ENCODE measurements around the gene PRSS57. TPM values are rescaled to one million over a fixed set of nuclear protein-coding genes. Genes with fewer than 3 reads are reported as not detected.
A peak's percentile ranks its signal among the peaks of the same experiment; 100 is the strongest.
"Not testable (repeated sequence)": the region's sequence is repeated elsewhere in the genome, so short reads cannot be mapped to it uniquely, and the experiment has no call there.

The PRSS57 gene
- total RNA-seq: under 1 TPM in 4 of 8 experiments, not detected in 4; 0.11 to 0.90 (median 0.47) TPM

DNA sequence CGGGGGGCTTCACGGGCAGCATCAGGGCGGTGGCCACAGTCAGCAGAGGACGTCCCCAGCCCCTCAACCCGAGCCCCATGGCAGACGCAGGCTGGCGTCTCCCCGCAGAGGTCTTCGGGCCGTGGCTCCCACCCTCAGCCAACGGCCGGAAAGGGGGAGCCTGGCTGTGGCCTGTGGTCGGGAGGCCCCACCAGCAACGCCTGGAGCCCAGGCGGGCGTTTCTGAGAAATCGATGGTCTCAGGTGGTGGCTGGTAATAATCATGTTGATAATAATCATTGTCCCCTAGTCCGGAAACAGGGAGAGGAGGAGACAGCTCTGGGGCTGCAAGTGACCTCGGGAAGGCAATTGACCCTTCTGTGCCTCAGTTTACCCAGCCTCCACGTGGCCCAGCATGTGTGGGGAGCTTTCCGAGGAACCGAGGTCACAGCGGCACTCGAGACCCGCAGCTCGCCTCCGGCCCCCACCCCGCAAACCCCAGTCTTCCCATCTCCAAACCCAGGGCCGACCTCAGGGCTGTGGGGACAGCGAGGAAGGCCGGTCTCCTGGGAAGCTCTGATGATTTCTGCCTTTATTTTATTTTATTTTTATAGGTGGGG lies at the start of gene PRSS57:
Gene PRSS57, minus strand, starts transcription at position 101 of the 598 bp plus-strand sequence. Its CDS starts 22 bp downstream, at position 79.
- H3K4me1 ChIP-seq (replicated peaks in 1 of 2): peaks cover 4 to 6% of the 10 kb centered on the region in 2 donors
- in situ Hi-C loops (cut with MboI; ENCODE audit: low pct_unique_long_range_greater_than_20kb in 2 of 9, low sequenced_read_pairs in 9 of 9, unreplicated experiment in 9 of 9): no loop called here
- H3K4me3 ChIP-seq: no peak within 1 kb of the TSS
- 50 to 88% (median 76%) methylated on average over 2 to 13 of the region's 31 CpGs; no CpG with 5 or more reads in 7 of the 10 experiments for WGBS, 10 experiments
- no peak within 1 kb of the TSS for H3K27ac ChIP-seq
- peak in 4 of 8 experiments; percentile 21 to 24 (median 22) for ATAC-seq (replicated peaks in 6 of 8)

DNA sequence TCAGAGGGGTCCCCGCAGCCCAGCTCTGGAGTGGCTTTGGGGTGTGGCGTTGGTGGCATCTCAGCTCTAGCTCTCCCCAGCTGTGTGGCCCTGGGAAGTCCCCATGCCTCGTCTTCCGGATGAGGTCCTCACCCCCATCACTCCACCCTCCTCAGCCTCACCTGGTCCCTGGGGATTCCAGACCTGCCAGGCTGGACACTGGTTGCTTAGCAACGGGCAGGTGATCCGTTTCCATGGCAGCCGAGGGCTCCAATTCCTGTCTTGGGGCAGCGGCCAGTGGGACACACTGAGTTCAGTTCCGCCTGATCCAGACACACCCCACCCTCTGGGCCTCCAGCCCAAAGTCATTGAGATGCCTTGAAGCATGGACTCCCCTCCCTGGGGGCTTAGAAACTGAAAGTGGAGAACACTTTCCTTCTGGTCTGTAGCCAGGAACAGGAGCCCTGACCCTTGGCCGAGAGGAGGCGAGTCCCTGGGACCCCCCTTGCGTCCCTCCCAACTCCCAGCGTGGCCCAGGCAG lies 48.0 kb upstream of the PRSS57 start:
- Histone ChIP-seq H3K27ac (no peak overlapping the region), H3K4me3 (no peak overlapping the region), H3K4me1 (replicated peaks in 1 of 2) (no peaks in the 10 kb centered on the region)
- 53 to 100% (median 80%) methylated on average over 1 to 8 of the region's 13 CpGs; no CpG with 5 or more reads in 5 of the 10 experiments for WGBS, 10 experiments
- ATAC-seq (replicated peaks in 6 of 8): peak in 2 of 8 experiments; percentile 13 to 29
- in situ Hi-C loops (cut with MboI; ENCODE audit: low pct_unique_long_range_greater_than_20kb in 2 of 9, low sequenced_read_pairs in 9 of 9, unreplicated experiment in 9 of 9): loop anchor here in 2 of 9 experiments (25.0 kb wide), 1 partner anchor 156 kb away; the partner anchor contains the start of gene HCN2 (in 2 of the 2)

DNA sequence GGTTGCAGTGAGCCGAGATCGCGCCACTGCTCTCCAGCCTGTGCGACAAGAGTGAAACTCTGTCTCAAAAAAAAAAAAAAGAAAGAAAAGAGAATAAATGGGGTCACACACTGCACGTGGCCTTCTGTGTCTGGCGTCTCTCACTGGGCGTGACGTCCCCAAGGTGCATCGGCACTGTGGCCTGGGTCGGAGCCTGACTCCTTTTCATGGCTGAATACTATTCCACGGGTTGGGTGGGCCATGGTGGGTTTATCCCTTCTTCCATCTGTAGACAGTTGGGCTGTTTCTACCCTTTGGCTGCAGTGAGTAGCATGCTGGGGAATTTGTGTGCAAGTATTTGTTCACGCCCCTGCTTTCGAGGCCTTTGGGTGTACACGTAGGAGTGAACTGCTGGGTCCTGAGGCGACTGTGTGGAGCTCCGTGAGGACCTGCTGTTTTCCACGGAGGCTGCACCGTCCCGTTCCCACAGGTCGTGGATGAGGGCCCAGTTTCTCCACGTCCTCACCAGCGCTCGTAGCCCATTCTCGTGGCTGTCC lies 47.4 kb upstream of the PRSS57 start:
- WGBS, 10 experiments: 60 to 100% (median 93%) methylated on average over 1 to 11 of the region's 24 CpGs; no CpG with 5 or more reads in 1 of the 10 experiments
- no peak overlapping the region for H3K27ac ChIP-seq
- H3K4me1 ChIP-seq (replicated peaks in 1 of 2): no peaks in the 10 kb centered on the region
- no peak for ATAC-seq (replicated peaks in 6 of 8)
- H3K4me3 ChIP-seq: no peak overlapping the region
- in situ Hi-C loops (cut with MboI; ENCODE audit: low pct_unique_long_range_greater_than_20kb in 2 of 9, low sequenced_read_pairs in 9 of 9, unreplicated experiment in 9 of 9): loop anchor here in 2 of 9 experiments (25.0 kb wide), 1 partner anchor 155 kb away; the partner anchor contains the start of gene HCN2 (in 2 of the 2)

DNA sequence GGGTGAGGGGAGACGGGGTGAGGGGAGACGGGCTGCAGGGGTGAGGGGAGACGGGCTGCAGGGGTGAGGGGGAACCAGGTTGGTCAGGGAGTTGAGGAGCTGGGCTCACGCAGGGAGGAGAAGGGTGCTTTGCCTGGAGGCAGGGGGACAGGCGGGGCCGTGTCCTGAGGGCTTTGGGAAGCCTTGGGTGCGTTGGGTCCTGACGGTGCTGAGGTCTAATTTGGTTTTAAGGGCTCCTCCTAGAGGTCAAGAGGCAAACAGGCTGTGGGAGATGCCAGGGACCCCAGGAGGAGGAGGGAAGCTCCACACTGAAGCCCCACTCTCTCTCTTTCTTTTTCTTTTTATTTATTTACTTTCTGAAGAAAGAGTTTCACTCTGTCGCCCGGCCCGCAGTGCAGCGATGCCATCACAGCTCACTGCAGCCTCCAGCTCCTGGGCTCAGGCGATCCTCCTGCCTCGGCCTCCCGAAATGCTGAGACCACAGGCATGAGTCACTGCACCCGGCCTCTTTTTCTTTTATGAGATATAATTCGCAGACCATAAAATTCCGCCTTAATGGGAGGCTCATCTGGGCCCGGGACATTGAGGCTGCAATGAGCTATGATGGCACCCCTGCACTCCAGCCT lies 46.4 kb upstream of the PRSS57 start:
- no peak overlapping the region for H3K27ac ChIP-seq
- no peaks in the 10 kb centered on the region for H3K4me1 ChIP-seq (replicated peaks in 1 of 2)
- peak in 1 of 8 experiments; percentile 39 for ATAC-seq (replicated peaks in 6 of 8)
- H3K4me3 ChIP-seq: no peak overlapping the region
- WGBS, 10 experiments: 84 to 94% (median 86%) methylated on average over 4 to 12 of the region's 19 CpGs; no CpG with 5 or more reads in 4 of the 10 experiments
- in situ Hi-C loops (cut with MboI; ENCODE audit: low pct_unique_long_range_greater_than_20kb in 2 of 9, low sequenced_read_pairs in 9 of 9, unreplicated experiment in 9 of 9): loop anchor here in 2 of 9 experiments (25.0 kb wide), 1 partner anchor 154 kb away; the partner anchor contains the start of gene HCN2 (in 2 of the 2)

DNA sequence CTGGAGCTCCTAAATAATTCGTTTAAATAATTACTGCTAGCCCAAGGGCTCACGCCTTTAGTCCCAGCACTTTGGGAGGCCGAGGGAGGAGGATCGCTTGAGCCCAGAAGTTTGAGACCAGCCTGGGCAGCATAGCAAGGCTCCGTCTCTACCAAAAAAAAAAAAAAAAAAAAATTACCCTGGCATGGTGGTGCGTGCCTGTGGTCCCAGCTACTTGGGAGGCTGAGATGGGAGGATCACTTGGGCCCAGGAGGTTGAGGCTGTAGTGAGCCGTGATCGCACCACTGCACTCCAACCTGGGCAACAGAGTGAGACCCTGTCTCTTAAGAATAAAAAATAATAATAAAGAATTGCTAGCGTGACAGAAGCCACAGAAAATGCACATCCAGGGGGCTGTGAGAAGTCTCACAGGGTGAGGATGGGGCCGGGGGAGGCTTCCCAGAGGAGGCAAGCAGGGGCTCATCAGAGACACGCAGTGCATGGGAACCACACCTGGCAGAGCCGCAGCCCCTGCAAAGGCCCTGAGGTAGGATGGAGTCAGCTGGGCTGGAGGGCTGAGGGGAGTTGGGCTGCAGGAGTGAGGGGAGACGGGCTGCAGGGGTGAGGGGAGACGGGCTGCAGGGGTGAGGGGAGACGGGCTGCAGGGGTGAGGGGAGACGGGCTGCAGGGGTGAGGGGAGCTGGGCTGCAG lies 45.7 kb upstream of the PRSS57 start:
- H3K4me3 ChIP-seq; H3K4me1 ChIP-seq (replicated peaks in 1 of 2); ATAC-seq (replicated peaks in 6 of 8); H3K27ac ChIP-seq: not testable (repeated sequence)
- in situ Hi-C loops (cut with MboI; ENCODE audit: low pct_unique_long_range_greater_than_20kb in 2 of 9, low sequenced_read_pairs in 9 of 9, unreplicated experiment in 9 of 9): loop anchor here in 2 of 9 experiments (25.0 kb wide), 1 partner anchor 154 kb away; the partner anchor contains the start of gene HCN2 (in 2 of the 2)
- WGBS, 10 experiments: 80 to 100% (median 86%) methylated on average over 1 to 5 of the region's 16 CpGs; no CpG with 5 or more reads in 5 of the 10 experiments

DNA sequence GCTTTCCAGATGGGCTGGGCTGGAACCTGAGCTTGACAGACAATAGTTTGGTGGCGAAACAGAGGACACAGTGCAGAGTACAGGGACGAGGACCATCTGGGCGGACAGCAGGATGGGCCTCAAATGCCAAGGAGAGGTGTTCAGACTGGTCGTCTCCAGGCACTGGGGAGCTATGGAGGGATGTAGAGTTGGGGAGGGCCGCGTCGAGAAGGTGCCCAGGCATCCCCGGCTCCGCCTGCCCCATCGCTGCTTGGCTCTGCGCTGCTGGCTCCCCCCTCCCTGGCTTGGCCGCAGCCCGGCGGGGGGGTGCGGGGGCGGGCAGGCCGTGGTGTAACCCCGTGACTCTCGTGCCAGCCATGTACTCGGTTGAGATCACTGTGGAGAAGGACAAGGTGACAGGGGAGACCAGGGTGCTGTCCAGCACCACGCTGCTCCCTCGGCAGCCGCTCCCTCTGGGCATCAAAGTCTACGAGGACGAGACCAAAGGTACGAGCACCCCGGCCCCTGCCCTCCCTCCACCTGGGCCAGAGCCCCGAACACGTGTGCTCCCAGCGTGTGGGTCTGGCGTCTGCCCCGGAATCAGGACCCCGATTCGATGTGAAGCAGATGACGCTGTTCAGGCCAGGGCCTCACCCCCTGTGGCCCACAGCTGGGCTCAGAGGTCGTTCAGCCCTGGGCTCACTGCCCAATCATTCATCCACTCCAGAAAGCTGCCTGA lies 44.9 kb upstream of the PRSS57 start:
- H3K4me3 ChIP-seq: no peak overlapping the region
- in situ Hi-C loops (cut with MboI; ENCODE audit: low pct_unique_long_range_greater_than_20kb in 2 of 9, low sequenced_read_pairs in 9 of 9, unreplicated experiment in 9 of 9): loop anchor here in 5 of 9 experiments (10.0 to 25.0 kb wide), 2 partner anchors 75 to 153 kb away; partner anchors contain the start of genes RNF126 (in 3 of the 5) and HCN2 (in 2 of the 5)

DNA sequence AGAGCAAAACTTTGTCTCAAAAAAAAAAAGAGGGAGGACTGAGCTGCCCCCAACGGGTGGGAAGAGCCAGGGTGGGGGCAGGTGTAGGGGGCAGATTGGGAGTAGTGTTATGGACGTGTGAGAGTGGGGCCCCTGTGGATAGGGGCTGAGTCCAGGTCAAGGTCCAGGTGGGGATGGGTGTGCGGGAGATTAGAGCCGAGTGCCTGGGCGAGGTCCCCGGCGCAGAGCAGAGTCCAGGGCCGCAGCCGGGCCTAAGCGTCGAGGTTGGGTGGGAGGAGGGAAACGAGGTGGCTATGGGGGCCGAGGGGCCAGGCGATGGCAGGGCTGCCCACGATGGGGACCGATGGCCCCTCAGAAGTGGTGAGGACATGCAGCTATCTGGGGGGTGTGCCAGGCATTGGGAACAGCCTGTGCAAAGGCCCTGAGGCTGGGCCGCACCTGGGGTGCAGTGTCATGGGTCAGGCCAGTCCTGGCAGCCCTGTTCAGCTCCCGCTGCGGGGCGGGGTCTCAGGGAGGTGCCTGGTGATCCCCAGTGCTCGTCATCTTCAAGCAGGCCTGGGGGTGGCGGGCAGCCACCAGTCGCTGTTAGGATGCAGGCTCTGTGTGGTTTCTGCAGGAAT lies 43.4 kb upstream of the PRSS57 start:
- WGBS, 10 experiments: 80 to 100% (median 100%) methylated on average over 1 to 3 of the region's 23 CpGs; no CpG with 5 or more reads in 7 of the 10 experiments
- no peaks in the 10 kb centered on the region for H3K4me1 ChIP-seq (replicated peaks in 1 of 2)
- H3K4me3 ChIP-seq: no peak overlapping the region
- peak in 1 of 8 experiments; percentile 2 for ATAC-seq (replicated peaks in 6 of 8)
- in situ Hi-C loops (cut with MboI; ENCODE audit: low pct_unique_long_range_greater_than_20kb in 2 of 9, low sequenced_read_pairs in 9 of 9, unreplicated experiment in 9 of 9): loop anchor here in 5 of 9 experiments (10.0 to 25.0 kb wide), 2 partner anchors 74 to 151 kb away; partner anchors contain the start of genes RNF126 (in 3 of the 5) and HCN2 (in 2 of the 5)
- no peak overlapping the region for H3K27ac ChIP-seq

More for the DNA sequence above, 44.9 kb upstream of the PRSS57 start:
- H3K27ac ChIP-seq: no peak overlapping the region
- ATAC-seq (replicated peaks in 6 of 8): peak in 4 of 8 experiments; percentile 7 to 13 (median 10)
- no peaks in the 10 kb centered on the region for H3K4me1 ChIP-seq (replicated peaks in 1 of 2)
- WGBS, 10 experiments: 50 to 100% (median 76%) methylated on average over 1 to 4 of the region's 36 CpGs; no CpG with 5 or more reads in 4 of the 10 experiments

DNA sequence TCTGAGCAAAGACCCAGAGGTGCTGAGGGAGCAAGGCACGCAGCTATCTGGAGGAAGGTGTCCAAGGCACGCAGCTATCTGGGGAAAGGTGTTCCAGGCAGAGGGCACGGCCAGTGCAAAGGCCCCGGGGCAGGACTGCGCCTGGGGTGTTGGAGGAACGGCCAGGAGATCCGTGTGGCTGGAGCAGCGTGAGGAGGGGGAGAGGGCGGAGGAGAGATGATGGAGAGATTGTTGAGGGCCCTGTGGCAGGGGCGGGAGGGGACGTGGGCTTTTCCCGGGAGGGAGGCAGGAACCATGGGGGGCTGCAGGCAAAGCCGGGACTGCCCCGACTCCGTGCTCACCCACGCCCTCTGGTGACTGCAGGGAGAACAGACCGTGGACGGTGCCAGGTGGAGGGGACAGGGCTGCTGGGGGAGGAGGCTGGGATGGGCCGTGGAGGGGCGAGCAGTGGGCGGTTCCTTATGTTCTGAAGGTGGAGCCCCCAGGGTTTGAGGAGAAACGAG lies 42.4 kb upstream of the PRSS57 start:
- in situ Hi-C loops (cut with MboI; ENCODE audit: low pct_unique_long_range_greater_than_20kb in 2 of 9, low sequenced_read_pairs in 9 of 9, unreplicated experiment in 9 of 9): loop anchor here in 5 of 9 experiments (10.0 to 25.0 kb wide), 2 partner anchors 73 to 150 kb away; partner anchors contain the start of genes RNF126 (in 3 of the 5) and HCN2 (in 2 of the 5)
- no peak overlapping the region for H3K4me3 ChIP-seq
- ATAC-seq (replicated peaks in 6 of 8): peak in 4 of 8 experiments; percentile 9 to 84 (median 25)
- 8 to 95% (median 73%) methylated on average over 2 to 7 of the region's 22 CpGs; no CpG with 5 or more reads in 7 of the 10 experiments for WGBS, 10 experiments
- H3K27ac ChIP-seq: no peak overlapping the region
- H3K4me1 ChIP-seq (replicated peaks in 1 of 2): no peaks in the 10 kb centered on the region

DNA sequence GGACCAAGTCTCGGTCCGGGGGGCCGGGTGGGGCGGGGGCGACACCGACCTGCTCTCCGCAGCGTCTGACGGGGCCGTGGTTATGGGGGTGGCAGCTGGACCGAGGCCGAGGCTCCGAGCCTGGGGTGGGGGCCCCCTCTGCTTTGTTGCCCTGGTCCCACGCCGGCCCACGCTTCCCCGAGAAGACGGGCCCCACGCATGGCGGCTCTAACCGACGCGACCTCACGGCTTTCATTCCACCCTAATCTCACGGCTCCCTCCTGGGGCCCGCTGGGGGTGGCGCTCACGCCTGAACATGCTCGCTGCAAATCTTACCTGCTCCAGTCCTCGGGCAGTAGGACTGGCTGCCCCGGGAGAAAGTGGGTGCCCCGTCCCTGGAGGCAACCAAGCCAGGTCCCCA lies 40.9 kb upstream of the PRSS57 start:
- 100% methylated on average over 2 to 3 of the region's 32 CpGs; no CpG with 5 or more reads in 8 of the 10 experiments for WGBS, 10 experiments
- in situ Hi-C loops (cut with MboI; ENCODE audit: low pct_unique_long_range_greater_than_20kb in 2 of 9, low sequenced_read_pairs in 9 of 9, unreplicated experiment in 9 of 9): loop anchor here in 5 of 9 experiments (10.0 to 25.0 kb wide), 2 partner anchors 71 to 149 kb away; partner anchors contain the start of genes RNF126 (in 3 of the 5) and HCN2 (in 2 of the 5)
- Histone ChIP-seq H3K27ac (no peak overlapping the region), H3K4me3 (no peak overlapping the region), H3K4me1 (replicated peaks in 1 of 2) (no peaks in the 10 kb centered on the region)
- no peak for ATAC-seq (replicated peaks in 6 of 8)

DNA sequence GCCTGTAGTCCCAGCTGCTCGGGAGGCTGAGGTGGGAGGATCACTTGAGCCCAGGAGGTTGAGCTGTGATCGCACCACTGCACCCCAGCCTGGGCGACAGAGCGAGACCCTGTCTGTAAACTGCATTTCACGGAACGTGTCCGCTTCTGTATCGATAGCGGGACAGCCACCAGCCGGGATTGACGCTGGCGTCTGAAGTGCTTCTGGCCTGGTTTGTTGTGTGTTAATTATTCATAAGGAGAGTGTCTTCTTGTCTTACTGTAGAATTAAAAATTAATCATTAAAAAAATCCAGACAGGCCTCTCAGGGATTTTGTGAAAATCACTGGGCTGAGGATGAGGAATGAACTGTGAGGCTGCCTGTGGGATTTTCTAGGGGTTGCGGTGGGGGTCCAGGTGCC lies 39.5 kb upstream of the PRSS57 start:
- in situ Hi-C loops (cut with MboI; ENCODE audit: low pct_unique_long_range_greater_than_20kb in 2 of 9, low sequenced_read_pairs in 9 of 9, unreplicated experiment in 9 of 9): loop anchor here in 5 of 9 experiments (10.0 to 25.0 kb wide), 2 partner anchors 70 to 147 kb away; partner anchors contain the start of genes RNF126 (in 3 of the 5) and HCN2 (in 2 of the 5)
- Histone ChIP-seq H3K4me3 (no peak overlapping the region), H3K4me1 (replicated peaks in 1 of 2) (no peaks in the 10 kb centered on the region), H3K27ac (no peak overlapping the region)
- no peak for ATAC-seq (replicated peaks in 6 of 8)
- 67 to 98% (median 92%) methylated on average over 3 to 11 of the region's 13 CpGs; no CpG with 5 or more reads in 6 of the 10 experiments for WGBS, 10 experiments

All from motor neuron (in vitro differentiated cells).